ENCODE results near the gene CPLX4. TPM values are rescaled to one million over a fixed set of nuclear protein-coding genes. Genes with fewer than 3 reads are reported as not detected.

CPLX4 gene
- polyA plus RNA-seq, 4 donors = not detected

DNA sequence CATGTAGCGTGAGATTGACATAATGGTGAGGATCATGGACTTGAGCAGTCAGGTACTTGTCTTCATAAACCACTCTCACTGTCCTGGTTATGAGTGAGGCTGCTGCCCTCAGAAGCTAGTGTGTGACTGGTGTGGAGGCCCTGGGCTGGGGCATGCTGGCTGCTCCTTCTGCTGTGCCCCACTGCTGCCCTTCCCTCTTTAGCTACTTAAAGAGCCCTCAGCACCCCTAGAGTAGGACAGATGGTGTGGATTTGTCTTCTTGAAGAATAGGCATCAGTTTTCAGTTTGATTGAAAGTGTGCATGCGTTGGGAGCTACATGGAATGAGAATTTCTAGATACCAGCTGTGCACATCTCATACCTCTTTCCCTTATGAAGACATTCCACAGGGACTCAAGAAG, 15.4 kb downstream of the CPLX4 start:
- no peak overlapping the region for H3K4me3 ChIP-seq (ENCODE audit: low read depth in 1 of 3, low read length in 3 of 3)
- FAIRE-seq (no peak), DNase-seq (no peak)
- H3K9me3 ChIP-seq (ENCODE audit: control insufficient read depth in 2 of 2, insufficient read depth in 1 of 2, low read depth in 1 of 2, low read length in 1 of 2) = no peaks in the 10 kb centered on the region
- peaks cover 0 to 29% (median 4%) of the 10 kb centered on the region in 3 donors for H3K27me3 ChIP-seq (ENCODE audit: control insufficient read depth in 3 of 3, insufficient read depth in 3 of 3, low read length in 3 of 3)
- 75 to 90% (median 79%) methylated on average over 2 of the region's 2 CpGs for WGBS, 3 donors
- peaks cover 0 to under 1% (median 0%) of the 10 kb centered on the region in 3 donors for H3K4me1 ChIP-seq (ENCODE audit: control insufficient read depth in 3 of 3, insufficient read depth in 2 of 3, low read depth in 1 of 3, low read length in 2 of 3)
- H3K27ac ChIP-seq (ENCODE audit: low read depth in 1 of 3, low read length in 2 of 3) = no peak overlapping the region
- no peaks in the 10 kb centered on the region for H3K36me3 ChIP-seq (ENCODE audit: control insufficient read depth in 3 of 3, insufficient read depth in 2 of 3, low read depth in 1 of 3, low read length in 3 of 3)

GRCh38 chr18:59301929-59302328, 16.5 kb downstream of the CPLX4 start:
- Histone ChIP-seq H3K27me3 (ENCODE audit: control insufficient read depth in 3 of 3, insufficient read depth in 3 of 3, low read length in 3 of 3) (peaks cover 0 to 21% (median 4%) of the 10 kb centered on the region in 3 donors), H3K9me3 (ENCODE audit: control insufficient read depth in 2 of 2, insufficient read depth in 1 of 2, low read depth in 1 of 2, low read length in 1 of 2) (no peaks in the 10 kb centered on the region), H3K4me3 (ENCODE audit: low read depth in 1 of 3, low read length in 3 of 3) (no peak overlapping the region), H3K4me1 (ENCODE audit: control insufficient read depth in 3 of 3, insufficient read depth in 2 of 3, low read depth in 1 of 3, low read length in 2 of 3) (no peaks in the 10 kb centered on the region), H3K36me3 (ENCODE audit: control insufficient read depth in 3 of 3, insufficient read depth in 2 of 3, low read depth in 1 of 3, low read length in 3 of 3) (no peaks in the 10 kb centered on the region), H3K27ac (ENCODE audit: low read depth in 1 of 3, low read length in 2 of 3) (no peak overlapping the region)
- FAIRE-seq (no peak), DNase-seq (no peak)
- 66 to 74% (median 73%) methylated on average over 4 of the region's 4 CpGs for WGBS, 3 donors

- FAIRE-seq (no peak), DNase-seq (no peak)
- Histone ChIP-seq H3K4me3 (ENCODE audit: low read depth in 1 of 3, low read length in 3 of 3) (no peak overlapping the region), H3K4me1 (ENCODE audit: control insufficient read depth in 3 of 3, insufficient read depth in 2 of 3, low read depth in 1 of 3, low read length in 2 of 3) (no peaks in the 10 kb centered on the region), H3K9me3 (ENCODE audit: control insufficient read depth in 2 of 2, insufficient read depth in 1 of 2, low read depth in 1 of 2, low read length in 1 of 2) (no peaks in the 10 kb centered on the region), H3K27ac (ENCODE audit: low read depth in 1 of 3, low read length in 2 of 3) (no peak overlapping the region), H3K27me3 (ENCODE audit: control insufficient read depth in 3 of 3, insufficient read depth in 3 of 3, low read length in 3 of 3) (peaks cover 0 to 19% (median 4%) of the 10 kb centered on the region in 3 donors), H3K36me3 (ENCODE audit: control insufficient read depth in 3 of 3, insufficient read depth in 2 of 3, low read depth in 1 of 3, low read length in 3 of 3) (no peaks in the 10 kb centered on the region)
- 70 to 73% (median 70%) methylated on average over 3 of the region's 3 CpGs for WGBS, 3 donors
Observed at GRCh38 chr18:59300676-59301285, 17.7 kb downstream of the CPLX4 start.

DNA sequence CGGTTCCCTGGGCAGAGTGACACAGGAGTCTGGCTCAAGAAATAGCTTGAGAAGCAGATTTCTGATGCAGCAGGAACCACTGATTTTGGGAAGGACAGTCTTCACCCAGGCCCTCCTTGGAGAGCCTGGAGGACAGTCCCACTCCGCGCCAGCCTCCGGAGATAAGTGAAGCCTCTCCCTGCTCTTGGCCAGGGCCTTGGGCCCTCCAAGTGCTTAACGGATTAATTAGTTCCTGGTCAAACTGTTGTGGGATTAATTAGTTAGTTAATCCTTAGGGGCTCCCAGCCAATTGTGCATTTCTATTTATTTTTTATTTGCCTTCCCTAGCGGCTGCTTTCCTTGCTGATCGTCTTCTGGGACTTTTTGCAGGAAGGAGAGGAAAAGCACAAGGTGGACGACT, 19.6 kb downstream of the CPLX4 start:
- H3K9me3 ChIP-seq (ENCODE audit: control insufficient read depth in 2 of 2, insufficient read depth in 1 of 2, low read depth in 1 of 2, low read length in 1 of 2) = no peaks in the 10 kb centered on the region
- WGBS, 3 donors = 65 to 73% (median 69%) methylated on average over 8 of the region's 8 CpGs
- peaks cover 0 to 19% (median 4%) of the 10 kb centered on the region in 3 donors for H3K27me3 ChIP-seq (ENCODE audit: control insufficient read depth in 3 of 3, insufficient read depth in 3 of 3, low read length in 3 of 3)
- no peaks in the 10 kb centered on the region for H3K36me3 ChIP-seq (ENCODE audit: control insufficient read depth in 3 of 3, insufficient read depth in 2 of 3, low read depth in 1 of 3, low read length in 3 of 3)
- no peak overlapping the region for H3K4me3 ChIP-seq (ENCODE audit: low read depth in 1 of 3, low read length in 3 of 3)
- DNase-seq (no peak), FAIRE-seq (no peak)
- no peak overlapping the region for H3K27ac ChIP-seq (ENCODE audit: low read depth in 1 of 3, low read length in 2 of 3)
- H3K4me1 ChIP-seq (ENCODE audit: control insufficient read depth in 3 of 3, insufficient read depth in 2 of 3, low read depth in 1 of 3, low read length in 2 of 3) = no peaks in the 10 kb centered on the region

- H3K4me1 ChIP-seq (ENCODE audit: control insufficient read depth in 3 of 3, insufficient read depth in 2 of 3, low read depth in 1 of 3, low read length in 2 of 3) = no peaks in the 10 kb centered on the region
- H3K27ac ChIP-seq (ENCODE audit: low read depth in 1 of 3, low read length in 2 of 3) = no peak overlapping the region
- DNase-seq (no peak), FAIRE-seq (no peak)
- peaks cover 0 to 17% (median 0%) of the 10 kb centered on the region in 3 donors for H3K27me3 ChIP-seq (ENCODE audit: control insufficient read depth in 3 of 3, insufficient read depth in 3 of 3, low read length in 3 of 3)
- H3K36me3 ChIP-seq (ENCODE audit: control insufficient read depth in 3 of 3, insufficient read depth in 2 of 3, low read depth in 1 of 3, low read length in 3 of 3) = no peaks in the 10 kb centered on the region
- H3K9me3 ChIP-seq (ENCODE audit: control insufficient read depth in 2 of 2, insufficient read depth in 1 of 2, low read depth in 1 of 2, low read length in 1 of 2) = no peaks in the 10 kb centered on the region
- H3K4me3 ChIP-seq (ENCODE audit: low read depth in 1 of 3, low read length in 3 of 3) = no peak overlapping the region
Observed at GRCh38 chr18:59293317-59293716, 25.1 kb downstream of the CPLX4 start.

- DNase-seq (no peak), FAIRE-seq (no peak)
- WGBS, 3 donors = 49 to 65% (median 58%) methylated on average over 6 of the region's 6 CpGs
- H3K9me3 ChIP-seq (ENCODE audit: control insufficient read depth in 2 of 2, insufficient read depth in 1 of 2, low read depth in 1 of 2, low read length in 1 of 2) = no peaks in the 10 kb centered on the region
- no peaks in the 10 kb centered on the region for H3K36me3 ChIP-seq (ENCODE audit: control insufficient read depth in 3 of 3, insufficient read depth in 2 of 3, low read depth in 1 of 3, low read length in 3 of 3)
- H3K4me3 ChIP-seq (ENCODE audit: low read depth in 1 of 3, low read length in 3 of 3) = no peak overlapping the region
- peaks cover 6 to 29% (median 21%) of the 10 kb centered on the region in 3 donors for H3K27me3 ChIP-seq (ENCODE audit: control insufficient read depth in 3 of 3, insufficient read depth in 3 of 3, low read length in 3 of 3)
- H3K27ac ChIP-seq (ENCODE audit: low read depth in 1 of 3, low read length in 2 of 3) = no peak overlapping the region
- no peaks in the 10 kb centered on the region for H3K4me1 ChIP-seq (ENCODE audit: control insufficient read depth in 3 of 3, insufficient read depth in 2 of 3, low read depth in 1 of 3, low read length in 2 of 3)
Observed at GRCh38 chr18:59286341-59286740, 32.1 kb downstream of the CPLX4 start.

DNA sequence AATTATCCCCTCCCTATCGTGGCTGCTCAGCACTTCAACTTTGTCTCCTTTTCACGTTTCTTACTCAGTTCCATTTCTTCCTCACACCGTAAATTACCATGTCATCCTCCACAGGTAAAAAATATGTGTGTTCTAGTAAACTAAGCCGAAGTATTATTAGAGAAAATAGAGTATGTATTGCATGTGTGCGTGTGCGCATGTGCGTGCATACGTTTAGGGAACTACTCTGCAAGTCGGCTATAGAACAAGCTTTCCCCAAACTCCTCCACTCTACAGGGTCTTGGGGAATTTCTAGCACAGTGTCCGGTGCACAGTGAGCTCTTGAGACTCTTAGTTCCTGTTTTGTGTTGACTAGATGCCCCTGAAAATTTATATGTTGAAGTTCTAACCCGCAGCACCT, 36.1 kb downstream of the CPLX4 start:
- no peaks in the 10 kb centered on the region for H3K4me1 ChIP-seq (ENCODE audit: control insufficient read depth in 3 of 3, insufficient read depth in 2 of 3, low read depth in 1 of 3, low read length in 2 of 3)
- 85 to 86% (median 85%) methylated on average over 11 of the region's 11 CpGs for WGBS, 3 donors
- no peak for DNase-seq
- H3K9me3 ChIP-seq (ENCODE audit: control insufficient read depth in 2 of 2, insufficient read depth in 1 of 2, low read depth in 1 of 2, low read length in 1 of 2) = no peaks in the 10 kb centered on the region
- no peak for FAIRE-seq
- H3K4me3 ChIP-seq (ENCODE audit: low read depth in 1 of 3, low read length in 3 of 3) = no peak overlapping the region
- no peaks in the 10 kb centered on the region for H3K36me3 ChIP-seq (ENCODE audit: control insufficient read depth in 3 of 3, insufficient read depth in 2 of 3, low read depth in 1 of 3, low read length in 3 of 3)
- peaks cover 6 to 49% (median 23%) of the 10 kb centered on the region in 3 donors for H3K27me3 ChIP-seq (ENCODE audit: control insufficient read depth in 3 of 3, insufficient read depth in 3 of 3, low read length in 3 of 3)
- H3K27ac ChIP-seq (ENCODE audit: low read depth in 1 of 3, low read length in 2 of 3) = no peak overlapping the region

DNA sequence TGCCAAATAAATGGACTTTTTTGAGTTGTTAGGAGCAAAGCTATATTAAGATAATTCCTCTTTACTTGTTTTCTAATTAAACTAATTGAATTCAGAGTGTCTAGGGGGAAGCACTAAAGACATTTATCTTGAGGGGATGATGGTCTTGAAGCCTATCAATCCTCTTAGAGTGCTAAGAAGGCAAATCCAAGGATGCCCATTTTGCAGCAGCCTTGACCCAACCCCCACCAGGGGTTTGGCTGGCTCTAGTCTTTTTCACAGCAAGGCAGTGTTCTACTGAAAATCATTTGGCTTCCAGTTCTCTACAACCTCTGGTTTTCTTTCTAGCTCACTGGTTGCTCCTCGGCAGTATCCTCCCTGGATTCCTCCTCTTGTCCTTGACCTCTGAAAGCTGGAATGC, 38.7 kb downstream of the CPLX4 start:
- Histone ChIP-seq H3K4me3 (ENCODE audit: low read depth in 1 of 3, low read length in 3 of 3) (no peak overlapping the region), H3K4me1 (ENCODE audit: control insufficient read depth in 3 of 3, insufficient read depth in 2 of 3, low read depth in 1 of 3, low read length in 2 of 3) (no peaks in the 10 kb centered on the region), H3K27ac (ENCODE audit: low read depth in 1 of 3, low read length in 2 of 3) (no peak overlapping the region), H3K27me3 (ENCODE audit: control insufficient read depth in 3 of 3, insufficient read depth in 3 of 3, low read length in 3 of 3) (peaks cover 9 to 67% (median 20%) of the 10 kb centered on the region in 3 donors), H3K36me3 (ENCODE audit: control insufficient read depth in 3 of 3, insufficient read depth in 2 of 3, low read depth in 1 of 3, low read length in 3 of 3) (no peaks in the 10 kb centered on the region), H3K9me3 (ENCODE audit: control insufficient read depth in 2 of 2, insufficient read depth in 1 of 2, low read depth in 1 of 2, low read length in 1 of 2) (no peaks in the 10 kb centered on the region)
- WGBS, 3 donors = 35 to 56% (median 38%) methylated on average over 1 of the region's 1 CpG
- DNase-seq = no peak
- no peak for FAIRE-seq

DNA sequence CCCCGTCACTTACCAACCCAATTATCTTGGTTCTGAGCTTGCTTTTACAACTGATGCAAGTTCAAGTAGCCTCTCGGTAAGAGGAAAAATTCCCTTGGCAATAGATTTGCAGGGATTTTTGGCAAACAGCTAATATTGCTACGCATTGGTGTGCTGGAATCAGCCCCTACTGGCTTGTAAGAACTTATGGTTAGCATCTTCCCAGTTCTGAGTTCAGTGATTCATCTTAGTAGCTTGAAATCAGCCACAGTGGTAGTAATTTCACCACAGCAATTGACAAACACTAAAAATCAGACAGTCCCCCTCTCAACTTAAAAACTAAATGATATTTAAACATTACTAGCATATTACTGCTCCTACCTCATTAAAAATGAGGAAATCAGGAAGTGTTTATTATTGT, 39.3 kb downstream of the CPLX4 start:
- Histone ChIP-seq H3K27me3 (ENCODE audit: control insufficient read depth in 3 of 3, insufficient read depth in 3 of 3, low read length in 3 of 3) (peaks cover 9 to 71% (median 24%) of the 10 kb centered on the region in 3 donors), H3K9me3 (ENCODE audit: control insufficient read depth in 2 of 2, insufficient read depth in 1 of 2, low read depth in 1 of 2, low read length in 1 of 2) (no peaks in the 10 kb centered on the region), H3K4me1 (ENCODE audit: control insufficient read depth in 3 of 3, insufficient read depth in 2 of 3, low read depth in 1 of 3, low read length in 2 of 3) (no peaks in the 10 kb centered on the region), H3K4me3 (ENCODE audit: low read depth in 1 of 3, low read length in 3 of 3) (no peak overlapping the region), H3K27ac (ENCODE audit: low read depth in 1 of 3, low read length in 2 of 3) (no peak overlapping the region), H3K36me3 (ENCODE audit: control insufficient read depth in 3 of 3, insufficient read depth in 2 of 3, low read depth in 1 of 3, low read length in 3 of 3) (no peaks in the 10 kb centered on the region)
- 45 to 58% (median 54%) methylated on average over 3 of the region's 3 CpGs for WGBS, 3 donors
- DNase-seq (no peak), FAIRE-seq (no peak)

Measured in small intestine (tissue), 7 donors.